Stimulated activated CD8-positive, alpha-beta memory T cell treated with anti-CD3 and anti-CD28 coated beads, Interleukin-12 subunit alpha, Interleukin-12 subunit beta, amount 100 ng/mL, for 4 hours (primary cell): ENCODE results near the gene RANBP1.

ENCODE experiments used
- DNase-seq: peaks from one replicate; pipeline ENCODE4 v3.0.0-alpha.2; 2020; ENCODE audit warnings: low read depth

RANBP1 gene

DNA sequence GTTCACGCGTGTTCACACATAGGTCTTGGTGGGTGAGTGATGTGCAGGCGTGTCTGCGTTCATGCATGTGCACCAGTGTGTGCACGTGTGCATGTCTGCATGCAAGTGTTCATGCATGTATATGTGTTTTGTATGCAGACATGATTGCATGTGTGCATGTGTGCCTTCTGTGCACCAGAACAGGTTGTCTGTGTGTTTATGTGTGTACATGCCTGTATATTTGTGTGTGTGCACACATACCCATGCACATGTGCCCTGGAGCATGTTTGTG is 20.6 kb downstream of the RANBP1 start:
- DNase-seq = no peak

DNA sequence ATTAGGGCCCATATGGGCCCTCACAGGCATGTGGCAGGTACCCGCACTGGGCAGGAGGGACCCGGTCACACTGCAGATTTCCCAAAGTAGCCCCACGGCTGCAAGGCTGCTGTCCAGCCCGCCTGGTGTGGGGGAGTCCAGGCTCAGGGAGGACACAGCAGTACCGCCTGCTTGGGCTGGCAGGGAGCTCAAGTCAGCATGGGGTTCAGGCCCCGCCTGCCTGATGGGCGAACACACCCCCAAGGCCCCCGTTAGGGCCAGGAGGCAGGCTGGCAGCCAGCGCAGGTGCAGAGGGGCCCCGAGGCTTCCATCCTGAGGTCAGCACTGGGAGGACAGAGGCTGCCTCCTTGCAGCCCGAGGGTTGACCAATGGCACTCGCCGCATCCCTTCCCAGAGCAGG is 21.2 kb downstream of the RANBP1 start:
- DNase-seq = no peak

DNA sequence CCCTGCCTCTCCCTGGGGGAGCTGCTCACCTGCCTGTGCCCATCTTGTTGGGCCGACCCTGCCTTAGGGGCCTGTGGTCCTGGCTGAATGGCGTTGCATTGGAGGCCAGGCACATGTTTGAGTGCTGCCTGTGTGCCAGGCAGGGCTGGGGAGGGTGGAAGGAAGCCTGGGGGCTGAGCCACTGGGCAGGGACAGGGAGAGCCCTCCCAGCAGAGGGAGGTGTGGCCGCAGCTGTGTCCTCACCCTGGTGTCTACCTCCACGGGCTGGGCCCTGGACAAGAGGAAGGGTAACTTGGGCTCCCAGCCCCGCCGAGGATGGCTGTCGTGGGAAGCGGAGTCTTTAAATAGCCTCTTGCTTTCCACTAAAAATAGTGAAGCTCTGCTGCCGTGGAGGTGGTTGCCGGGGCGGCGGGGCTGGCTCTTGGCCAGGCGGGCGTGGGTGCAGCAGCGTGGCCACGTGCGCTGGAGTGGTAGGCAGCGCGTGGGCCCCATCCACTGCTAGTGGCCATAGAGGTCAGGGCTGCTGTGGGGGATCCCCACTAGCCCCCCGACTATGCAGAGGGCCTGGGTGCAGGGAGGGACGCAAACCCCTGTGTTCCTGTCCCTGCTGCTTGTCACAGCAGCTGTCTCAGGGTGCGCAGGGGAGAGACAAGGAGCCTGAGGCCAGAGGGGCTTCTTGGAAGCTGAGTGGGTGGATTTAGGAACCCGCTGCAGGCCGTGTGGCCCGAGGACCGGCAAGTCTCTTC is 21.9 kb downstream of the RANBP1 start:
- DNase-seq = no peak

DNA sequence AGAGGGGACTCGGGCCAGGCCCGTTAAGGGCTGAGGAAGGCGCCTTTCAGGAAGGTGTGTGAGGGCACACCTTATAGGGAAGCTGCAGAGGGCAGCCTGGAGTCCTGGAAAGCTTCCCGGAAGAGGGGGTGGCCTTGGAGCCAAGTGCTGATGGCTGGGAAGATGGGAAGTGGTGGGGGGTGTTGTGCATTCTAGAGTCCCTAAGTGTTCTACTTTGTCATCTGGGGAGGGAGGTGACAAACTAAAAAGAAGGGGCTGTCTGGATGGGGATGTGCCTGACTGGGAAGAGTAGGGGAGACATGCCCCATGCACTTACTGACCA is 22.5 kb downstream of the RANBP1 start:
- no peak for DNase-seq

DNA sequence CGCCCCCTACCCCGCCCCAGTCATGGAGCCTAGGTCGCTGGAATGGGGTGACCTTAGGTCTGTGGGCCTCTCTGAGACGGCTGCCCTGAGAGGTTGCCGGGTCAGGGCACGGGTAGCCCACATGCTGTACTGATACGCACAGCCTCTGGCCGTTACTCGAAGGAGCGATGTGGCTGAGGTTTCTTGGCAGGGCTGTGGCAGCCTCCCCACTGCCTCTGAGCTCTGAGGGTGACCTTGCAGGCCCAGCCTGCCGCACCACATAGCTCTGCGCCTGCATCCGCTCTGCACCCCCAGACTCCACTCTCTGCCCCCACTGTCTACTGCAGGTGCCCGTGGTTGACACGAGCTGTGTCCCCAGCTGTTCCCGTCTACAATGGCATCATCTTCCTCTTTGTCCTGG is 23.0 kb downstream of the RANBP1 start:
- no peak for DNase-seq

DNA sequence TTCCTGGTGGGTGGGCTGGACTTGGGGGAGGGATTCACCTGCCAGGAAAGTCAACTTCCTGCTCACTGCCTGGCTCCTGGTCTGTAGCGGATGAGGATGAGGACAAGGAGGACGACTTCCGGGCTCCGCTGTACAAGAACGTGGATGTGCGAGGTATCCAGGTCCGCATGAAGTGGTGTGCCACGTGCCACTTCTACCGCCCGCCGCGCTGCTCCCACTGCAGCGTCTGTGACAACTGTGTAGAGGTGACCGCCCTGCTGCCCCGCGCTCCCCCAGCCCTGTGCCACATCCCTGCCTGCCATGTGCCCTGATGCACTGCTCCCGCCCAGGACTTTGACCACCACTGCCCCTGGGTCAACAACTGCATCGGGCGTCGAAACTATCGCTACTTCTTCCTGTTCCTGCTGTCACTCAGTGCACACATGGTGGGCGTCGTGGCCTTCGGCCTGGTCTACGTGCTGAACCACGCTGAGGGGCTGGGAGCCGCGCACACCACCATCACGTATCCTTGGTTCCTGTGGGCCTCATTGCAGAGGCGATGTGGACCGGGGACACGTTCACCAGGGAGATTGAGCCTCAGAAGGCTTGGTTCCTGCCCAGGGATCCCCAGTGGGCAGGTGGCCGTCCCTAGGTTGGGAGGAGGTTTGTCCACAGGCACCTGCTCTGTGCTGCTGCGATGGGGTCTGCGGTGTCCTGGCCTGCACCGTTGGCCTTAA is 23.6 kb downstream of the RANBP1 start:
- DNase-seq = no peak

DNA sequence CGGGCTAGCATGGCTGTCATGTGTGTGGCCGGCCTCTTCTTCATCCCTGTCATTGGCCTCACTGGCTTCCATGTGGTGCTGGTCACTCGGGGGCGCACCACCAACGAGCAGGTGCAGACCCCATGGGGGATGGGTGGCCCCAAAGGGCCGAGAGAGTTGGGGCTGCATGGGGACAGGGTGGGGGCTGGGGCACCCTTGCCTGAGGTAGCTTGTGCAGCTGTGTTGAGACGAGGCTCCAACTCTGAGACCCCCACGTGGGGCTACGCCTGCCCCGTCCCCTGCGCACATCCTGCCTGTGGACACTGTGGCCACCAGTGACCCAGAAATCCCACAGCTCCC is 24.2 kb downstream of the RANBP1 start:
- no peak for DNase-seq

DNA sequence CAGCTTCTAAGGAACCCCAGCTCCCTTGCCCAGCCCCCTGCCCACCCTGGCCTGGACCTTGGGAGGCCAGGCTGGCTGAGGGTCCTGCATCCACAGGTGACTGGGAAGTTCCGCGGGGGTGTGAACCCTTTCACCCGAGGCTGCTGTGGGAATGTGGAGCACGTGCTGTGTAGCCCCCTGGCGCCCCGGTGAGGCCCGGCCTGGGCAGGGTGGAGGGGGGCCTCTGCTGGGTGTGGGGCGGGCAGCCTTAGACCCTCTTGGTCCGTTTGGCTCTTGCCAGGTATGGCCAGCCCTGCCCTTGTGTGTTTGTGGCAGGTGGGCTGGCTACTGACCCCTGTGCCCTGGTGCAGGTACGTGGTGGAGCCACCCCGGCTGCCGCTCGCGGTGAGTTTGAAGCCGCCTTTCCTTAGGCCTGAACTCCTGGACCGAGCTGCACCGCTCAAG is 24.6 kb downstream of the RANBP1 start:
- DNase-seq = no peak

DNA sequence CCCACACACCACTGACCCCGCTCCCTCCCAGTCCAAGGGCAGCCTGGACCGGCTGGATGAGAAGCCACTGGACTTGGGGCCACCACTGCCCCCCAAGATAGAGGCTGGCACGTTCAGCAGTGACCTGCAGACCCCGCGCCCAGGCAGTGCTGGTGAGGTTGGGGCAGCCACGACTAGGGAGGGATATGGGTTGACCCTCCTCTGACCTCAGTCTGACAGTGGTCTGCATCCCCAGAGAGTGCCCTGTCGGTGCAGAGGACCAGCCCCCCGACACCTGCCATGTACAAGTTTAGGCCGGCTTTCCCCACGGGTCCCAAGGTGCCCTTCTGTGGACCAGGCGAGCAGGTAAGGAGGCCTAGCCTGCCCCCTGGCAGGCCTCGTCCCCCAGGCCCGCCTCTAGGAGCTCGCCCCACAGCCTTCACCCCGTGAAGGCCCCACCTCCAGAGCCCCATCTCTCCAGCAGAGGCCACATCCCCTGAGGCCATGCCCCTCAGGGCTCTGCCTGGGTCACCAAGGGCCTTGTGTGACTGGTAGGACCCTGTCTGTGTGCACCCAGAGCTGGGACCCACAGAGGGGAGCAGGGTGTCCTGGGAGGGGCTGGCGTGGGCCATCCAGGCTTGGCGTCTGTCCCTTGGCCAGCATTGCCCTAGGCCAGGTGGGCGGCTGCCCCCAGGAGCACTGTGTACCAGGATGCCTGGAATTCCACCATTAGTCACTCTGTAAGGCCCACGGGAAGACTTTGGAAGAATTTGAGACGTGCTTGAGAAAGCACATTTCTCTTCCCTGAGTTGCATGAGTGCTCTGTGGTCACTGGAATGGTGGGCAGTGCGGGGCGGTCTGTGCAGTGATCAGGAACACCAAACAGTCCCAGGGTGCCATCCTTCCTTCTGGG is 25.5 kb downstream of the RANBP1 start:
- no peak for DNase-seq

DNA sequence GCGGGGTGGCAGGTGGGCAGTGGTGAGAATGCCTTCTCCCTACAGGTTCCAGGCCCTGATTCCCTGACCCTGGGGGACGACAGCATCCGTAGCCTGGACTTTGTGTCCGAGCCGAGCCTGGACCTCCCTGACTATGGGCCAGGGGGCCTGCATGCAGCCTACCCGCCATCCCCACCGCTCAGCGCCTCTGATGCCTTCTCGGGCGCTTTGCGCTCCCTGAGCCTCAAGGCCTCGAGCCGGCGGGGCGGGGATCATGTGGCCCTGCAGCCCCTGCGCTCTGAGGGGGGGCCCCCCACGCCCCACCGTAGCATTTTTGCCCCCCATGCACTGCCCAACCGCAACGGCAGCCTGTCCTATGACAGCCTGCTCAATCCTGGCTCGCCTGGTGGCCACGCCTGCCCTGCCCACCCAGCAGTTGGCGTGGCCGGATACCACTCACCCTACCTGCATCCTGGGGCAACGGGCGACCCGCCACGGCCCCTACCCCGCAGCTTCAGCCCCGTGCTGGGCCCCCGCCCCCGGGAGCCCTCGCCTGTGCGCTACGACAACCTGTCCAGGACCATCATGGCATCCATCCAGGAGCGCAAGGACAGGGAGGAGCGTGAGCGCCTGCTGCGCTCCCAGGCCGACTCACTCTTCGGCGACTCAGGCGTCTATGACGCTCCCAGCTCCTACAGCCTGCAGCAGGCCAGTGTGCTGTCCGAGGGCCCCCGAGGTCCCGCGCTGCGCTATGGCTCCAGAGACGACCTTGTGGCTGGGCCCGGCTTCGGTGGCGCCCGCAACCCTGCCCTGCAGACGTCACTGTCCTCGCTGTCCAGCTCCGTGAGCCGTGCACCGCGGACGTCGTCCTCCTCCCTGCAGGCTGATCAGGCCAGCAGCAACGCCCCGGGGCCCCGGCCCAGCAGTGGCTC is 27.1 kb downstream of the RANBP1 start:
- DNase-seq = no peak

DNA sequence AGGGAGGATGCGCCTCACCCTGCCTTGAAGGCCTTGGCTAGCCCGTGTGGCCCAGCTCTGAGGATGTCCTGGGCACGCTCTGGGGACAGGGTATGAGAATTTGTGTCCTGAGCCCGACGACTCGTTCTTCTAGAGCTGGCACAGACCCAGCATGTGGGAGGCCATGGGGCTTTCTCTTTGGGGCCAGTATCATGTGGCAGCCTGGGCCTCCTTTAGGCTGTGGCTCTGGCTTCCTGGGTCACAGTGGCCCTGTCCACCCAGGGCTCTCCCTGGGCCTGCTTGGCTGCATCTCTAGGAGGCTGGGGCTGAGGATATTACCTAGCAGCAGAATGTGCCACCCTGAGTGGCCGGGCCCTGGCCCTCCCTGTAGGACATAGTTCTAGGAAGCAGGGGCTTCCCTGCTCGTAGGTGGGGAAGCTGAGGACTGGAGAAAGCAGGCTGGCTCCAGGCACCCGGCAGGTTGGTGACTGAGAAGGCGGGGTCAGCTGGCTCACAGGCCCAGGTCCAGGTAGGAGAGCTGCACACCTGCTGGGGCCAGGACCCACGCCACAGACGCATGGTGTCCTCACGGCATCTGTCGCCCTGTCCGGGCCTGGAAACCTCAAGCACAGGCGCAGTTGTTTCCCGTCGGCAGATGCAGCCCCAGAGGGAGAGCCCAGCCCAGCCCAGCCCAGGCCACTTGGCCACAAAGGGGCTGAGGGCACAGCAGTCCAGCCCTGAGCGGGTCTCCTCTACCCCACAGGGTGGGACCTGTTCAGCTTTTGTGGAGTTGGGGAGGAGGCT is 28.2 kb downstream of the RANBP1 start:
- no peak for DNase-seq

DNA sequence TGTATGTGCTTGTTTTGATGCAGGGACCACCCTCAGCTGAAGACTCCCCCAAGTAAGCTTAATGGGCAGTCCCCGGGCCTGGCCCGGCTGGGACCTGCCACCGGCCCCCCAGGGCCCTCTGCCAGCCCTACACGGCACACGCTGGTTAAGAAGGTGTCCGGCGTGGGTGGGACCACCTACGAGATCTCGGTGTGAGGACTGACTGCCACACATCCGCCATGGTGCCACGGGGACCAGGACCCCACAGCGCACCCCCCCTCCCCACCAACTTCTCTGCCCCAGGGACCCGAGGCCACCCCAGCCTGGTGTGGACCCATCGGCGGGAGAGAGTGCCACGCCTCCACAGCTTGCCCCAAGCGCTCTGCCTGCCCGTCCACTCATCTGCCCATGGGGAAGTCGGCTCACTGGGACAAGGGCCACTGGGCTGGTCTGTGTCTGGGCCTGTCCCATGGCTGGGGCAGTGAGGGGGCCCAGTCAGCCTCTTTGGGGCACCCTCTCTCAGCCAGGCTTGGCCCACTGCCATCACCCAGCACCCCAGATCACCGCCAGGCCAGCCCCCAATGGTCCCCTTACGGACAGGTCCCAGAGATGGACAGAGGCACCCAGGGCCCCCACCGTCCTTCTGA is 29.4 kb downstream of the RANBP1 start:
- DNase-seq = no peak

DNA sequence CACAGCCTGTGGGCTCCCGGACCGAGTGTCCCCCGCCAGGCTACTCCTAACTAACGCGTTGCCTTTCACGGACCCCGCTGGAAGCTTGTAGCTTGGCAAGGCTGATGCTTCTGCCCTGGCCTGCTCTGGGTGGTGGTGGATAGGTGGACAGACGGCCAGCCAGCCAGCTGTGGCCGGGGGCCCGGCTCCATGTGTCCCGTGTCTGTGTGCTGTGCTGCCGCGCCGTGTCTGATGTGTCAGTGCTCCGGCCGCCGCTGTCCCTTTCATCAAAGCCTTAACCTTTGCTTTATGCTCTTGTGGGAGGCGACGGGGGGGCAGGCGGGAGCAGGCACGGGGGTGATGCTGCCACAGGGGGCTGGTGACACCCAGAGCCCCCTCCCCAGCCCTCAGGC is 29.9 kb downstream of the RANBP1 start:
- no peak for DNase-seq

DNA sequence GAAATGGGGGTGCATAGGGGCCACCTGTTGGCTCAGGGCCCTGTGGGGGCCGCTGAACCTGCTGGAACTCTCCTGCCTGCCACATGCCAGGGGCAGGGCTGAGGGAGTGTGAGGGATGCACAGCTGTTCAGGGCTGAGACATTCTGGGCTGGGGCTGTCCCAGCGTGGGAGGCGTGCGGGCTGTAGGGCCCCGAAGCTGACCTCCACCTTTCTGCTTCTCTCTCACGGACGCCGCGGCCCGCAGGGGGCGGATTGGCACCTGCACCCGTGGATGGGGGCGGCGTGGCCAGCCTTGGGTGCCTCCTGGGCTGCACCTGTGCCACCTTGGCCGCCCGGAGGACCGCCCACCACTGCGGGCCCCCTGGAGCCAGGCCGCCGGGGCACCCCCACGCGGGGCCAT is 30.9 kb downstream of the RANBP1 start:
- DNase-seq = no peak

DNA sequence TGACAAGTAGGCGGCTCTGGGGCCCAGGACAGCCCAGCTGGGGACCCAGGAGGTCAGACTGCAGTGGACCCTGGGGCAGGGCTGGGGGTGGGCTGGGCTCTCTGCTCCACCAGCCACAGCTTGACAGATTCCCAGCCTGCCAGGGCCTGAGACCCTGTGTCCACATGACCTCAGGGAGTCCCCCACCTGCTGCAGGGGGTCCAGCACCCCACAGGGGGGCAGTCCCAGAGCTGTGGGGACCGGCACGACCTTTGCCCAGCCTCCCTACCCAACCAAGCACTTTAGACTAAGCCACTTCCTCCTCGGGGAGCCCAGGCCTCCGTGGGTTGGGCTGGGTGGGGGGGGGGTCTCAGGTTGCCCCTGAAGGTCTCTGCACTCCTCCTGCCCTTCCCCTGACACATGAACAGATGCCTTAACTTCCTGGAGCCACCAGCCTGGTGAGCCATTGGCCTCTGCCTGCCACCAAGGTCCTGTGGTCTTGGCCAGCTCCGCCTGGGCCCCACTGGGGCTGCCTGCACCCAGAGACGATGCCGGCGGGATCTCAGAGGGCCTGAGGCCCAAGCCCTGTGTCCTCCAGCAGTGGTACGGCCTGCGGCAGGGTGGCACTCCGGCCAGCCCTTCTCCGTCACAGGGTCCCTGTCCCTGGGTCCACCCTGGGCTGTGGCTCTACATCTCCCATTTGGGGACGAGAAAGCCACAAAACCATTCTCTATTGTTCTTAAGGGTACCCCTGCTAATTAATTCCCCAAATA is 31.5 kb downstream of the RANBP1 start:
- DNase-seq = no peak

DNA sequence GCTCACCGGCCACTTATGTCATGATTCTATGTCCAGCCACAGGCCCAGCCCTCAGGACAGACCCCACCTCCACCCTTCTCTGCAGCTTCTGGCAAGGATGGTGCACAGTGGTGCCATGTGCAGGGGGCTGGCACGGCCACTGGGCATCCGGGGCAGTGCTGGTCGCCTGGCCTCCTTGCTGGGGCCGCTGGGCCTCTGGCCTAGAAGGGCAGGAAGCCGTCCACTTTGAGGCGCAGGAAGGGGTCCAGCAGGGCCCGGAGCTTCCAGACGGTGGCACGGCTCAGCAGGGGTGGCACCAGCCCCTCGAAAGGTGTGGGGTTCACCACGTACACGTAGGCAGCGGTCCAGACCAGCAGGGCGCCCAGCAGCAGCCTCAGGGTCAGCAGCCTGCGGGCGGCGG is 32.5 kb downstream of the RANBP1 start:
- no peak for DNase-seq

DNA sequence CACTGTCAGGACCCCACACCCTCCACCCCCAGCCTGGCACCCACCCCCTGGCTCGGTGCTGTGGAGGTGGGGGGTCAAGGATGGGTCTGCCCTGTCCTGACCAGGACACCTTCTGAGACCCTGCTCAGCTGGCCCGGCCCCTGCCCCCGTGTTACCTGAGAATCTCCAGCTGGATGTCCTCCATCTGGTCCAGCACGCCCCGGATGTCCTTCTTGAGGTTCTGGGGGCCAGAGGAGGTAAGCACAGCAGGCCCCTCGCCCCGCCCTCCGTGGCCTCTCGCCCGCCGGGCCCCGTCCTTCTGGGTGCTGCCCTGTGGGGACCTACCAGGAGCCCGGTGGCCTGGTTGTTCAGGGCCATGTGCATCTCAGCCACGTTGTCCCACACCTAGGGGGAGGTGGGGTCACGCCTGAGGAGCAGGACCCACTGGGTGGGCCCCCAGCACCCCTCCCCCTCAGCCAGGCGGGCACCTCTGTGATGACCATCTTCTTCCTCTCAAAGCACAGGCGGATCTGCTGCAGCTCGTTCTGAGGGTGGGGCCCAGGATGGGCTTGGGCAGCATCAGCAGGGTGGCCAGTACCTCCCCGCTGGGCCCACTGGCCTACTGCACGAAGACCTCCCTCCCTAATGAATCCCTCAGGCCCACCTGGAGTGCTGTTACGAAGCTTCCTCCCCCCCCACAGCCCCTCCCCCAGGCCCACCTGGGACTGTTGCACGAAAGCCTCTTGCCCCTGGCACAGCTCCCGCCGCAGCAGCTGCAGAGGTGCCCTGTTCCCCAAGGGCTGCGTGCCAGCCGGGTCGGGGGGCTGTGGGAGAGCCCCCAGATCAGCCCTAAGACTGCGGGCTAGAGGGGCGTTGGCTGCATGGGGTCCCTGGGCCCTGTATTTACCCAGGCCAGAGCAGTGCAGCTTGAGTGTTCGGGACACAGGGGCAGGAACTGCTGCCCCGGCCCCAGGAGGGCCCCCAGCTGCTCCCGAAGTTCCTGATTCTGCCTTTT is 33.6 kb downstream of the RANBP1 start:
- DNase-seq = no peak

DNA sequence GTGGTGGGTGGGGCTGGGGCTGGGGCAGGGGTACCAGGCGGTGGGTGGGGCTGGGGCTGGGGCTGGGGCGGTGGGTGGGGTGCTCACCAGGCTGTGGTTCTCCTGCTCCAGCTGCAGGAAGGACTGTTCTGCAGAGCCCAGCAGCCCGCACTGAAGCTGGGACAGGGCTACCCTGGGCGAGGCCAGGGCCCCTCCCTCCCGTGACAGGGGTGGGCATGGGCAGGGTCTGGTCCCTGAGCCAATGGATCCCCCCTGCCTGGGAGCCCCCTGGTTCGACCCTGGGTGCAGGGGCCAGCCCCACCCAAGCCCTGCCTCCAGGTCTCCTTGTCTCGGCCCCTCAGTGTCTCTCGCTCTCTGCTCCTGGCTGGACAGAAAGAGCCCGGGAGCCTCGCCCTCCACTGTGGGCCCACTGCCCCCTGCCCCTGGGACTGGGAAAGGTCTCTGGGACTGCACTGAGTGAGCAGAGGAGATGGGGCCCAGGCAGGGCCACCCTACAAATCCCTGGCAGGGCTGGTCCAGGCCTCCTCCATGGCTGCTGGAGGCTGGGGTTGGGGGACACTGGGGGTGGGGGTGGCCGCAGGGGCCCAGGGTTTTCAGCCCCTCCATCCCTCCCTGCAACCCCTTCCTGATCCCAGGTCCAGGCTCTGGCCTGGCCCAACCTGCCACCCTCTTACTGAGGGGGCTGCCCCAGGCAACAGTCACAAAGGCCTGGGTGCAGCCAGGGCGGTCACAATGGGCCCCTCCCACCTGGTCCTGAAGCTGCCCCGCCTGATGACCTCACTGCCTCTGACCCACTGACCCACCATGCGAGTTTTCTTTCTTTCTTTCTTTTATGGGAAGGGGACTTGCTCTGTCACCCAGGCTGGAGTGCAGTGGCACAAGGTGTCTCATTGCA is 34.7 kb downstream of the RANBP1 start, which contains the start of gene CCDC188:
TSS of gene CCDC188 (minus strand) at position 675 of the 895 bp plus-strand sequence. CDS start at position 606, 69 bp downstream.
- DNase-seq = no peak
